Superior temporal gyrus (tissue), 1 donor: ENCODE measurements around the gene OTOP3.

Experiments
- DNase-seq: peaks from one replicate; pipeline ENCODE4 v3.0.0-alpha.2; 2016; ENCODE audit errors: extremely low spot score

Gene OTOP3

GRCh38 chr17:74917430-74917829, 18.3 kb upstream of the OTOP3 start:
- no peak for DNase-seq

GRCh38 chr17:74918906-74919305, 16.8 kb upstream of the OTOP3 start:
- no peak for DNase-seq

GRCh38 chr17:74919440-74920305, 16.0 kb upstream of the OTOP3 start:
- no peak for DNase-seq

GRCh38 chr17:74920306-74920620, 15.4 kb upstream of the OTOP3 start:
- no peak for DNase-seq

- DNase-seq, result no peak
Measured at GRCh38 chr17:74920642-74921025, 15.1 kb upstream of the OTOP3 start.

- DNase-seq, result no peak
Measured at GRCh38 chr17:74921026-74921681, 14.5 kb upstream of the OTOP3 start.

- DNase-seq, result no peak
Measured at GRCh38 chr17:74921769-74922168, 13.9 kb upstream of the OTOP3 start.

GRCh38 chr17:74922172-74922571, 13.5 kb upstream of the OTOP3 start:
- no peak for DNase-seq

- DNase-seq, result no peak
Measured at GRCh38 chr17:74922694-74923537, 12.8 kb upstream of the OTOP3 start, which contains the start of gene USH1G. Gene USH1G (minus strand): TSS chr17:74923255. CDS start chr17:74923073, 182 bp downstream.

- peak; percentile 33 for DNase-seq
Measured at GRCh38 chr17:74923538-74924249, 12.0 kb upstream of the OTOP3 start.

- DNase-seq, result no peak
Measured at GRCh38 chr17:74924250-74924948, 11.3 kb upstream of the OTOP3 start, which contains the start of gene OTOP2. Gene OTOP2 (plus strand): TSS chr17:74924273. CDS start chr17:74924633, 360 bp downstream.

- DNase-seq, result no peak
Measured at GRCh38 chr17:74925242-74925641, 10.5 kb upstream of the OTOP3 start.

GRCh38 chr17:74928786-74929185, 6.9 kb upstream of the OTOP3 start:
- no peak for DNase-seq

- no peak for DNase-seq
Measured at GRCh38 chr17:74930535-74931036, 5.1 kb upstream of the OTOP3 start.

GRCh38 chr17:74935048-74935447, 650 bp upstream of the OTOP3 start:
- DNase-seq, result no peak

- DNase-seq, result no peak
Measured at GRCh38 chr17:74936470-74936799, 737 bp downstream of the OTOP3 start.

- no peak for DNase-seq
Measured at GRCh38 chr17:74937064-74938051, 1.7 kb downstream of the OTOP3 start.

- DNase-seq, result no peak
Measured at GRCh38 chr17:74938194-74938950, 2.7 kb downstream of the OTOP3 start.

- DNase-seq, result no peak
Measured at GRCh38 chr17:74939534-74939933, 3.8 kb downstream of the OTOP3 start.
